A673 (cell line): ENCODE data around the gene CST2.

ENCODE experiments used
- EZH2 ChIP-seq: fragments of 200-600 bp; sonication (generic); IDR thresholded peaks from 2 replicates; pipeline ENCODE4 v1.6.1; 2017; ENCODE audit warnings: borderline replicate concordance, low read depth, mild to moderate bottlenecking, mixed read lengths, antibody characterized with exemption, low read length; ENCODE audit not compliant: poor library complexity, severe bottlenecking
- TF ChIP-seq, protein P1 (sequence below): fragments of 300-800, 200-600 bp; sonication (generic); conservative IDR thresholded peaks from 2 replicates; pipeline ENCODE4 v1.5.1; 2017; ENCODE audit warnings: low read depth, mild to moderate bottlenecking, antibody characterized with exemption, low read length, moderate library complexity, mixed read lengths

DNA sequence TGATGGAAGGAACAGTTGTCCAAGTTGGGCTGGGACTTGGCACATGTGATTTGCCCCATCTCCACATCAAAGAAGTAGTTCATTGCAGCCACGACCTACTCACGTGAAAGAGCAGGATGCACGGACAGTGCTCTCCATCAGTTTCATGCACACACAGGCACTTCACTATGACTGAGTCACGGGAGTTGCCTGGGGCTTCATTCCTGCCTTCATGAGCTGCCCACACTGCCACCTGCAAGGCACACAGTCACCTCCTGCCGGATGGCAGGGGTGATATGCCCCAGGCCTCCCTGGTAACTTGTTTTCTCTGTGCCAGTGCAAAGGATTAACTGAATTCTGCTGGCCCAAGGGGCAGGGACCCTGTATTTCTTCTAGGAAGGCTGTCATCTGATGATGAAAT is 30.2 kb upstream of the CST2 start:
- TF ChIP-seq, protein P1, sequence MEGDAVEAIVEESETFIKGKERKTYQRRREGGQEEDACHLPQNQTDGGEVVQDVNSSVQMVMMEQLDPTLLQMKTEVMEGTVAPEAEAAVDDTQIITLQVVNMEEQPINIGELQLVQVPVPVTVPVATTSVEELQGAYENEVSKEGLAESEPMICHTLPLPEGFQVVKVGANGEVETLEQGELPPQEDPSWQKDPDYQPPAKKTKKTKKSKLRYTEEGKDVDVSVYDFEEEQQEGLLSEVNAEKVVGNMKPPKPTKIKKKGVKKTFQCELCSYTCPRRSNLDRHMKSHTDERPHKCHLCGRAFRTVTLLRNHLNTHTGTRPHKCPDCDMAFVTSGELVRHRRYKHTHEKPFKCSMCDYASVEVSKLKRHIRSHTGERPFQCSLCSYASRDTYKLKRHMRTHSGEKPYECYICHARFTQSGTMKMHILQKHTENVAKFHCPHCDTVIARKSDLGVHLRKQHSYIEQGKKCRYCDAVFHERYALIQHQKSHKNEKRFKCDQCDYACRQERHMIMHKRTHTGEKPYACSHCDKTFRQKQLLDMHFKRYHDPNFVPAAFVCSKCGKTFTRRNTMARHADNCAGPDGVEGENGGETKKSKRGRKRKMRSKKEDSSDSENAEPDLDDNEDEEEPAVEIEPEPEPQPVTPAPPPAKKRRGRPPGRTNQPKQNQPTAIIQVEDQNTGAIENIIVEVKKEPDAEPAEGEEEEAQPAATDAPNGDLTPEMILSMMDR = no peak
- TF ChIP-seq EZH2 = no peak
